Activated CD4-positive, alpha-beta memory T cell treated with anti-CD3 and anti-CD28 coated beads for 36 hours (primary cell): Measurements from ENCODE around the gene NEGR1. TPM values are rescaled to one million over a fixed set of nuclear protein-coding genes. Genes with fewer than 3 reads are reported as not detected.

Experiments used
- CTCF ChIA-PET: fragments of 350-600 bp; sonication (Branson Sonifier 250); formaldehyde crosslinking; loops from one replicate; lab custom pipeline; 2021; ENCODE audit warnings: antibody characterized with exemption, inconsistent platforms; lab: Charles Lee
- POLR2A ChIA-PET: fragments of 350-600 bp; sonication (Branson Sonifier 250); formaldehyde crosslinking; loops from one replicate; lab custom pipeline; 2021; ENCODE audit warnings: antibody characterized with exemption; lab: Charles Lee
- DNase-seq: peaks from one replicate; pipeline ENCODE4 v3.0.0-alpha.2; 2020
- H3K27ac Mint-ChIP-seq: one replicate; pipeline ENCODE4 v1.8.0; 2021; ENCODE audit warnings: mixed read lengths
- H3K27me3 Mint-ChIP-seq: one replicate; pipeline ENCODE4 v1.8.0; 2021; ENCODE audit warnings: mixed read lengths
- H3K36me3 Mint-ChIP-seq: one replicate; pipeline ENCODE4 v1.8.0; 2021; ENCODE audit warnings: mixed read lengths
- H3K4me1 Mint-ChIP-seq: one replicate; pipeline ENCODE4 v1.8.0; 2021; ENCODE audit warnings: low read depth, mixed read lengths
- H3K4me3 Mint-ChIP-seq: one replicate; pipeline ENCODE4 v1.8.0; 2021; ENCODE audit warnings: mild to moderate bottlenecking, mixed read lengths
- H3K9me3 Mint-ChIP-seq: one replicate; pipeline ENCODE4 v1.8.0; 2021; ENCODE audit warnings: mixed read lengths
- intact Hi-C: fragments of 100-400 bp; cut with micrococcal nuclease; formaldehyde crosslinking; loops from one replicate; pipeline ENCODE4 v1.15.1; 2023
- total RNA-seq, 2 experiments: library from RNA; stranded (reverse); gene quantifications; one replicate each; pipeline ENCODE4 v1.2.3, GENCODE V29; 2021

Gene NEGR1
- total RNA-seq: not detected

DNA sequence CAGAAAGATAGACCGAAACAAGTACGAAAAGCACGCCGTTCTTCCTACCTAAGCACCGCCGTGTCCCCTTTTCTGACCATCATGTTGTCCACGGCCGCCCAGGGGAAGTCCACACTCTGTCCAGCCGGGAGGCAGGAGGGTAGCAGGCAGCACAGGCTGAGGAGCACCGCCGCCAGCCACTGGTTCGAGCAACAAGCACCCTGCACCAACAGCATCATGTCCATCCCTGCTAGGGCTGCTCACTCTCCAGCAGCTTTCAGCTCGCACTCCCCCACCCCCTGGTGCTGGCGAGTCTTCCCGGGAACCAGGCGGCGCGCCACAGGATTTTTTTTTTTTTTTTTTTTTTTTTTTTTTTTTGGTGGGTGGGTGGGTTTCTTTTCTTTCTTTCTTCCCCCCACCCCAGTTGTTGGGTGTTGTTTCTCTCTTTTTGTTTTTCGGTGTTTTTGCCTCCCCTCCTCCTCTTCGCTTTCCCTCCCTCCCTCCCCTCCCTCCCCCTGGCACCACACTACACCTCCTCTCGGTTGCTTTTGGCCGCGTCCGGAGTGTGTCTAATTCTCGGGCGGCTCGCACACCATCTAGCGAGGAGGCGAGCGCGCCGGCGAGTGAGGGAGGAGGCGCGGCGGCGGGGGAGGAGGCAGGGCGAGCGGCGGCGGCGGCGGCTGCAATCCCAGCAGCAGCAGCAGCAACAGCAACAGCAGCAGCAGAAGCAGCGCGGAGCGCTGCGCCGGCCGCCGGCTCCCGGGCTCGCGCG is at the start of gene NEGR1:
NEGR1 (minus strand) TSS at position 269 of the 751 bp plus-strand sequence.
- CTCF ChIA-PET: no interaction called here
- POLR2A ChIA-PET: no interaction called here
- no peak within 1 kb of the TSS for H3K27ac Mint-ChIP-seq
- H3K4me1 Mint-ChIP-seq: peaks cover 13% of the 10 kb centered on the region
- peaks cover 15% of the 10 kb centered on the region for H3K27me3 Mint-ChIP-seq
- H3K4me3 Mint-ChIP-seq: peak within 1 kb of the TSS; percentile 56
- H3K9me3 Mint-ChIP-seq: no peaks in the 10 kb centered on the region
- H3K36me3 Mint-ChIP-seq: no peaks in the 10 kb centered on the region
- intact Hi-C loops: loop anchor here (5.0 kb wide), 1 partner anchor 1200 kb away; the partner anchor contains the start of gene ZRANB2
- peak; percentile 67 for DNase-seq

DNA sequence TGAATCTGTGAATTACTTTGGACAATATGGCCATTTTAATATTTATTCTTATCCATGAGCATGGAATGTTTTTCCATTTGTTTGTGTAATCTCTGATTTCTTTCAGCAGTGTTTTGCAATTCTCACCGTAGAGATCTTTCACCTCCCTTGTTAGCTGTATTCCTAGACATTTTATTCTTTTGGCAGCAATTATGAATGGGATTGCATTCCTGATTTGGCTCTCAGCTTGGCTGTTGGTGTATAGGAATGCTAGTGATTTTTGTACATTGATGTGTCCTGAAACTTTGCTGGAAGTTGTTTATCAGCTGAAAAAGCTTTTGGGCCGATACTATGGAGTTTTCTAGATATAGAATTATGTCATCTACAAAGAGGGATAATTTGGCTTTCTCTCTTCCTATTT is 44.2 kb upstream of the NEGR1 start:
- Mint-ChIP-seq H3K27me3 (no peaks in the 10 kb centered on the region), H3K4me1 (no peaks in the 10 kb centered on the region), H3K4me3 (no peak overlapping the region), H3K9me3 (no peaks in the 10 kb centered on the region), H3K36me3 (no peaks in the 10 kb centered on the region), H3K27ac (no peak overlapping the region)
- intact Hi-C loops: no loop called here
- CTCF ChIA-PET: no interaction called here
- POLR2A ChIA-PET: no interaction called here
- DNase-seq: no peak

DNA sequence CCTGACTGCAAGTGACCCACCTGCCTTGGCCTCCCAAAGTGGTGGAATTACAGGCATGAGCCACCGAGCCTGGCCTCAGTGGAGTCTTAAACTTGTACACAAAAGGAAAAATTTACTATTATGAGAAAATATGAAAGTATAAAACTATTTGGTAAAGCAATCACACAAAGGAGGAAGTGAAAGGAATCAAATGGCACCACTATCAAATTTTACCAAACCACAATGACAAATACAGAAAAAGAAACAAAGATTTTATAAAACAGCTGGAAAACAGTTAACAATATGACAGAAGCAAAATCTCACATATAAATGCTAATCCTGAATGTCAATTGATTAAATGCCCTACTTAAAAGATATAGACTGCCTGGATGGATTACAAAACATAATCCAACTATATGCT is 42.1 kb upstream of the NEGR1 start:
- DNase-seq: no peak

DNA sequence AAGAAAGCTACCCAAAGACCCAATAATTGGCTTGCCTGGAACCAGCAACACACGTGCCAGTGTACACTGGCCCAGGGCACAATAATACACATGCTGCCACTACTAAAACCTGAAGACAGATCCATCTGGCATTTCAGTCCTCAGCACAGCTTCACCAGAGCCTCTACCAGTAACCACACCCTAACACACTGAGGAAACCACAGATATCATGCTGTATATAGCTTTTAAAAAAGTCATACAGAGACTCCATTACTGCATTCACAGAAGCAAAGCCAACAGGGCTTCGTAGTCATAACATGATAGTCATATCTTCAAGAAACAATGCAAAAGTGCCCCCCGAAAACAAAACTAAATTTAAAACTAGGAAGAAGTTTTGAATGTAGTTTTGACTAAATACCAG is 40.6 kb upstream of the NEGR1 start:
- Mint-ChIP-seq H3K4me3 (no peak overlapping the region), H3K9me3 (no peaks in the 10 kb centered on the region), H3K27ac (no peak overlapping the region), H3K4me1 (no peaks in the 10 kb centered on the region), H3K27me3 (no peaks in the 10 kb centered on the region), H3K36me3 (no peaks in the 10 kb centered on the region)
- CTCF ChIA-PET: interaction anchor here (0.6 kb wide), 1 partner anchor 102 kb away, joined by 4 read pairs; no protein-coding TSS in a partner anchor
- intact Hi-C loops: no loop called here
- POLR2A ChIA-PET: no interaction called here
- DNase-seq: no peak

More for the DNA sequence above, 42.1 kb upstream of the NEGR1 start:
- intact Hi-C loops: no loop called here
- Mint-ChIP-seq H3K4me3 (no peak overlapping the region), H3K36me3 (no peaks in the 10 kb centered on the region), H3K4me1 (no peaks in the 10 kb centered on the region), H3K9me3 (no peaks in the 10 kb centered on the region), H3K27ac (no peak overlapping the region), H3K27me3 (no peaks in the 10 kb centered on the region)
- ChIA-PET POLR2A (no interaction called here), CTCF (no interaction called here)

DNA sequence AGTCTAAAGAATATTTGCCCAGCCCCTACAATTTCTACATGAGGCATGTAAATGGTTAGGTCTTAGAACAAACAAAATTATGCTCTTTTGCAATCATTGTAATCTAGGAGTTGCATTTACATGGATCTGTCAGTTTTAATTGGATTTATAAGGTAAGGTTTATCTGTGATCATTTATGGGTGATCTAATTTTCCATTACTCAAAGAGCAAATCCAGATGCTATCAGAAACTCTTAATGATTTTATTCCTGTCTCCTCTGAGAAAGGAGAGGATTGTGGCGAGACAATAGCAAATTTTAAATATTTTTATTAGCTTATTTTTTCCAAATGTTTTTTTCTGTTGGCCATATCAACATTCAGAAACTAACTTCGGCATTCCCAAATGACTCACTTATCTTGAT is 14.2 kb upstream of the NEGR1 start:
- Mint-ChIP-seq H3K27me3 (no peaks in the 10 kb centered on the region), H3K36me3 (no peaks in the 10 kb centered on the region), H3K27ac (no peak overlapping the region)

DNA sequence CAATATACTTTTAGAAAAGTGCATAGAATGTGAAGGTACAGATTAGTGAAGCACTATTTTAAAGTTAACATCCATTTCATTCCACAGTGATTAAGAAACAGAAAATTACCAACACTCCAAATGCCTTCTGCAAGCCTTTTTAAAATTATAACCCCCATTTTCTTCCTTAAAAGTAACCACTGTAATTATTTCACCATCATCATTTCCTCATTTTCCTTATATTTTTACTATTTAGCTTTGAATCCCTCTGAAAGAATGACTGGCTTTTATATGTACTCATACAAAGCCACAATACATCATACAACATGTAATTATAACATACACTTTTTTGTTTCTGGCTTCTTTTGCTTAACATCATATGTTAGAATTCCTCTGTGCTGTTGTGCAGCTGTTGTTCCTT is 6.5 kb upstream of the NEGR1 start:
- ChIA-PET CTCF (no interaction called here), POLR2A (no interaction called here)
- Mint-ChIP-seq H3K4me3 (no peak overlapping the region), H3K27me3 (peaks cover 2% of the 10 kb centered on the region), H3K4me1 (no peaks in the 10 kb centered on the region), H3K9me3 (peaks cover 2% of the 10 kb centered on the region), H3K36me3 (no peaks in the 10 kb centered on the region), H3K27ac (no peak overlapping the region)
- intact Hi-C loops: no loop called here
- no peak for DNase-seq

More for the DNA sequence above, 14.2 kb upstream of the NEGR1 start:
- POLR2A ChIA-PET: no interaction called here
- DNase-seq: no peak
- no peaks in the 10 kb centered on the region for H3K4me1 Mint-ChIP-seq
- peaks cover 4% of the 10 kb centered on the region for H3K9me3 Mint-ChIP-seq
- CTCF ChIA-PET: no interaction called here
- intact Hi-C loops: no loop called here
- no peak overlapping the region for H3K4me3 Mint-ChIP-seq

DNA sequence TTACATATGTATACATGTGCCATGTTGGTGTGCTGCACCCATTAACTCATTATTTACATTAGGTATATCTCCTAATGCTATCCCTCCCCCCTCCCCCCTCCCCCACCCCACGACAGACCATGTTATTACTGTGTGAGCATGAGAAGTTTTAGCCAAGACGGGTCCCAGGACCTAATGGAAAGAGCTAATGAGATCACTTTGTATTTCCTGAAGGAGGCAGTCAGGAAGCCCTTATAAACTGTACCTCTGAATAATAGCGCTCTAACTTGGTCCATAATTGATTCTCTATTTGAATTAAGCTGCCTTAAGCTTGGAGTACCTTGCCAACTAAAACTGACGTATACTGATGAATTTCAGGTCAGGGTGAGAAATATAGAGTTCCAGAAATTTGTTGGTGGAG is 4.1 kb upstream of the NEGR1 start:
- H3K9me3 Mint-ChIP-seq: no peaks in the 10 kb centered on the region
- ChIA-PET CTCF (interaction anchor here (0.6 kb wide), 1 partner anchor 115 kb away, joined by 4 read pairs; no protein-coding TSS in a partner anchor), POLR2A (no interaction called here)
- DNase-seq: no peak
- no peak overlapping the region for H3K27ac Mint-ChIP-seq
- H3K4me1 Mint-ChIP-seq: peaks cover 10% of the 10 kb centered on the region
- H3K4me3 Mint-ChIP-seq: no peak overlapping the region
- no peaks in the 10 kb centered on the region for H3K36me3 Mint-ChIP-seq
- H3K27me3 Mint-ChIP-seq: peaks cover 12% of the 10 kb centered on the region
- intact Hi-C loops: no loop called here

DNA sequence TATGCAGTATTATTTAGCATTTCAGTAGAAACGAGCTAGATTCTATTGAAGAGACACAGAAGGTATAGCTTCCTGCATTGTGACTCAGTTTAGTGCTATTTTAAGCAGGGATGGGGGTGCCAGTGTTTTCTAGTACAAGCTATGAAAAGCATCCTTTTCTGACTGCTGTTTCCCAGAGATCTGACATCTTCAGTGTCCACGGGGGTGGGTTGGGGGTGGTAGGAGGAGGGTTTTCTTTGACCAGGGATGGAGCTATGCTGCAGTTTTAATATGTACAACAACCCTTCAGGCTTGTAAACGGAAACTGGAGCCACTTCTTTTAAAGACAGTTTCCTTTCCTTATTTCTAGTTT is 2.7 kb upstream of the NEGR1 start:
- Mint-ChIP-seq H3K27ac (no peak overlapping the region), H3K4me1 (peaks cover 13% of the 10 kb centered on the region), H3K9me3 (no peaks in the 10 kb centered on the region), H3K36me3 (no peaks in the 10 kb centered on the region), H3K4me3 (no peak overlapping the region), H3K27me3 (peaks cover 17% of the 10 kb centered on the region)
- DNase-seq: peak; percentile 12
- POLR2A ChIA-PET: no interaction called here
- intact Hi-C loops: no loop called here
- CTCF ChIA-PET: no interaction called here

DNA sequence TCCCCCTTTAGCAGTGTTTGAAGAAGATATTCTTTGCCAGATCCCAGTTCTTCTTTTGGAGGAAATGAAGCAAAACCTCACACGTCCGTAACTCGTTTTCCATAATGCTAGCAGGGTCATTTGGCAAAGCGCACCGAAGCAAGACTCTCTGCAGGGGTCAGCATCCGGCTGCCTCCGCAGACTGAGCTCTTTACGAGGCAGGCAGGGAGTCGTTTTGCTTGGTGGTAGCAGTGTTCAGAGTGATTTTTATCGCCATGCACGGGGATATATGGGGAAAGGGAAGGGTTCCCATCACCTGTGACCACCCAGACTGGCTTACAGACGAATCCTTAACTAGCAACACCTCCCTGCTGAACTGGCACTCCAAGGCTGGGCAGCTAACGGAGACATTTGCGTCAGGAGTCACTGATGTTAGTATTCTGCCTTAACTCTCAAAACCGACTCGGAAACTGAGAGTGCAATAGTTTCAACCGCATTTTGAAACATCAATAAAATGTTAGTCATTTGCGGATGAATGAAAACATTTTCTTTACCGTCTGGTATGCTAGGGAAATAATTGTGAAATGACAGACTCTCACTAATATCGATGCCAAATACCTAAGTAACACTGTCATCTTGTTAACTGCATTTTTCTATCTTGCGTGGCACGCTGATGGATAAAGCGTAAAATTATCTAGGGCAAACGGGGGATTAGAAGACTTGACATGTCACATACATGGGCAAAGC is 2.2 kb upstream of the NEGR1 start:
- CTCF ChIA-PET: no interaction called here
- intact Hi-C loops: loop anchor here (5.0 kb wide), 1 partner anchor 1202 kb away; the partner anchor contains the start of gene ZRANB2
- POLR2A ChIA-PET: no interaction called here

DNA sequence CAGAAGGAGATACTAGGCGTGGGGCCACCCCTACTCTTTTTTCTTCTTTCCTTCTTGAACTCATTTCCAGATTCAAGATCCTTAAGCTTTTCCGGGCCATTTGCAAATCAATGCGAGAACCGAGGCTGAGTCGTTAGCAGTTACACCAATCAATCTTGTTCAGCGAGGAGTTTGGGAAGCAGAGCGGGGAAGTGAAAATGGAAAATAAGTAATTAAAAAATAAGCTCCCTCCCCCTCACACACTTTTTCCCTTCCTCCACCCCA is 1.7 kb upstream of the NEGR1 start:
- Mint-ChIP-seq H3K9me3 (no peaks in the 10 kb centered on the region), H3K36me3 (no peaks in the 10 kb centered on the region), H3K27me3 (peaks cover 16% of the 10 kb centered on the region), H3K4me3 (no peak overlapping the region), H3K4me1 (peaks cover 13% of the 10 kb centered on the region), H3K27ac (no peak overlapping the region)
- CTCF ChIA-PET: no interaction called here
- intact Hi-C loops: loop anchor here (5.0 kb wide), 1 partner anchor 1202 kb away; the partner anchor contains the start of gene ZRANB2
- POLR2A ChIA-PET: no interaction called here
- DNase-seq: no peak

More for the DNA sequence above, 2.2 kb upstream of the NEGR1 start:
- no peaks in the 10 kb centered on the region for H3K9me3 Mint-ChIP-seq
- H3K36me3 Mint-ChIP-seq: no peaks in the 10 kb centered on the region
- peak; percentile 57 for DNase-seq
- H3K4me1 Mint-ChIP-seq: peaks cover 13% of the 10 kb centered on the region
- peaks cover 17% of the 10 kb centered on the region for H3K27me3 Mint-ChIP-seq
- H3K4me3 Mint-ChIP-seq: no peak overlapping the region
- no peak overlapping the region for H3K27ac Mint-ChIP-seq

DNA sequence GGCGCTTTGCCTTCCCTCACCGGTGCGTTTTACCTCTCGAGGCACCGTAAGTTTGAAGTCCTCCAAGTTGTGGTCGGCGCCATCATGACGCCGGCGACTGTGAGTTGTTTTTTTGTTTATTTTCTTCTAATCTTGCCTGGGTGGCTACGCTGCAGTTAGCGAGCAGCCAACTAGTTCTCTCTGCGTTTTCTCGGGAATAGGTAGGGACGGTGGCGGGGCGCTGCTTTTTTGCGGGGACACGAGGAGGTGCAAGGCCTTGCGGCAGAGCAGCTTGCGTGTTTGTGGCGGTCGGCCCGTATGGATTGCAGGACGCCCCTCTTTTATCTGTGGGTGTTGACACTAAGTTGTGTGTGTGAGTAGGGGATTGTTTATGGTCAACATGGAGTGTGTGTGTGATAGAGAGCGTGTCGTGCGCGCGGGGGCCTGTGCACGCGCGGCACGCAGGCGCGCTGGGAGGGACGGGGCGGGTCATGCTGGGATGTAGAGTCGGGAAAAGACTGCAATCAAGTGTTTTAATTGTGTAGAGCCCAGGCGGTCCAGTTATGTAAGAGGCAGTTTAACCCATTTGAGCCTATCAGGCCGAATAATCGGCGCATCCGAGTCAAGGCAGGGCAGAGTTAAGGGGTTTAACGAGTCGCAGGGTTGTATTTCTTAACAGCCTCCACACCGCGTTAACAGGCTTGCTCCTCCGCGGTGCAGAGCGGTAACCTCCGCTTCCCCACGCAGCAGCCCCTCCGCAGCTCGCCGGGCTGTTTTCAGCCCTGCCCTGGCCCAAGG is 1.2 kb upstream of the NEGR1 start:
- H3K9me3 Mint-ChIP-seq: no peaks in the 10 kb centered on the region
- CTCF ChIA-PET: no interaction called here
- H3K36me3 Mint-ChIP-seq: no peaks in the 10 kb centered on the region
- H3K27me3 Mint-ChIP-seq: peaks cover 15% of the 10 kb centered on the region
- no peak overlapping the region for H3K27ac Mint-ChIP-seq
- intact Hi-C loops: loop anchor here (5.0 kb wide), 1 partner anchor 1201 kb away; the partner anchor contains the start of gene ZRANB2
- no peak overlapping the region for H3K4me3 Mint-ChIP-seq
- POLR2A ChIA-PET: no interaction called here
- H3K4me1 Mint-ChIP-seq: peaks cover 13% of the 10 kb centered on the region
- peak; percentile 28 for DNase-seq

DNA sequence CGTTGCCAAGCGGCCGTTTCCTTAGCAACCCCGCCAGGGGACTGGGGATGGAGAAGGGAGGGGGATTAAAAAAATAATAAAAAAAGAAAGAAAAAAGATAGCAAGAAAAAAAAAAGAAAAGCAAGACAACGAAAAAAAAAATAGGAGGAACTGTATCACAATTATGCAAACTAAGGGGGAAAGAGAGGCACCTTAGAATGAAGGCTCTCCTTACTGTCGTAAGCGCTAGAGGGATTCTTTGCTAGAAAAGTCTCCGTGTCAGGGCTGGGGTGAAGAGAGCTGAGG is 625 bp upstream of the NEGR1 start:
- H3K9me3 Mint-ChIP-seq: no peaks in the 10 kb centered on the region
- H3K36me3 Mint-ChIP-seq: no peaks in the 10 kb centered on the region
- intact Hi-C loops: loop anchor here (5.0 kb wide), 1 partner anchor 1201 kb away; the partner anchor contains the start of gene ZRANB2
- ChIA-PET POLR2A (no interaction called here), CTCF (no interaction called here)
- no peak overlapping the region for H3K27ac Mint-ChIP-seq
- H3K27me3 Mint-ChIP-seq: peaks cover 15% of the 10 kb centered on the region
- peaks cover 13% of the 10 kb centered on the region for H3K4me1 Mint-ChIP-seq
- H3K4me3 Mint-ChIP-seq: no peak overlapping the region
- DNase-seq: no peak
